ENCODE results near the gene THRA. TPM values are rescaled to one million over a fixed set of nuclear protein-coding genes. Genes with fewer than 3 reads are reported as not detected.

Gene THRA
- total and polyA plus RNA-seq, 9 of the 15 experiments (the other 6 are each of a cell fraction or from before 2014, with no cell fraction given), result 0.34 to 23.4 (median 12.7) TPM

GRCh38 chr17:40103688-40104087, 40.9 kb downstream of the THRA start (continued):
- no peak for TF ChIP-seq STAG1 (CRISPR knock-in tag; IDR thresholded peaks at IDR 0.05; ENCODE audit: borderline replicate concordance)
- TF ChIP-seq KDM4B (IDR thresholded peaks at IDR 0.05; ENCODE audit: borderline replicate concordance in 2 of 2, low read depth in 1 of 2), result no peak
- TF ChIP-seq PML (IDR thresholded peaks at IDR 0.05; ENCODE audit: low read length), result no peak
- no peak for TF ChIP-seq RFX7 (CRISPR knock-in tag; IDR thresholded peaks at IDR 0.05)
- no peak for TF ChIP-seq TRIM28 (IDR thresholded peaks at IDR 0.05)

- no peak for DNase-seq (ENCODE audit: extremely low read depth in 1 of 4, low spot score in 3 of 4)
- TF ChIP-seq ZNF507 (tag; conservative IDR thresholded peaks at IDR 0.05) (no peak), EP300 (IDR thresholded peaks at IDR 0.05; ENCODE audit: low read length) (no peak), MCM3 (IDR thresholded peaks at IDR 0.05) (0 out of 2 replicates have a peak, but pooled peaks have one; percentile 65), TAF7 (tag; IDR thresholded peaks at IDR 0.05) (no peak), KDM1A (IDR thresholded peaks at IDR 0.05) (peak in 1 of 2 experiments; percentile 75; a peak in 2 of 4 replicates), RFX5 (IDR thresholded peaks at IDR 0.05; ENCODE audit: low read depth, low read length) (no peak), ZC3H4 (CRISPR knock-in tag; IDR thresholded peaks at IDR 0.05; ENCODE audit: borderline replicate concordance) (no peak), MEF2D (tag; conservative IDR thresholded peaks at IDR 0.05; ENCODE audit: low read depth) (no peak)
Observed at GRCh38 chr17:40104594-40105486, 42.1 kb downstream of the THRA start.

More at GRCh38 chr17:40104594-40105486, 42.1 kb downstream of the THRA start:
- Histone ChIP-seq H3K9me1 (ENCODE audit: control insufficient read depth, insufficient read depth, low read length) (no peaks in the 10 kb centered on the region), H2AFZ (ENCODE audit: low read depth, low read length) (peak overlapping the region; percentile 10; the same call in 1 of the 2 replicates), H3K9ac (ENCODE audit: insufficient read depth in 1 of 2, low read depth in 2 of 2, low read length in 2 of 2) (peak overlapping the region in 1 of 2 experiments; percentile 29; a peak in 1 of 4 replicates), H4K20me1 (replicated peaks; ENCODE audit: control insufficient read depth, insufficient read depth, low read length) (no peaks in the 10 kb centered on the region), H3K36me3 (ENCODE audit: control insufficient read depth, insufficient read depth, low read length) (no peaks in the 10 kb centered on the region), H3K9me3 (replicated peaks; ENCODE audit: control insufficient read depth, insufficient read depth, low read depth, low read length) (no peaks in the 10 kb centered on the region), H3K27ac (ENCODE audit: extremely low read depth, low read depth, low read length) (no peak overlapping the region), H3K4me2 (ENCODE audit: insufficient read depth, low read length) (no peak overlapping the region), H3K4me3 (no peak overlapping the region), H3K4me1 (replicated peaks in 1 of 2; ENCODE audit: control insufficient read depth in 2 of 2, insufficient read depth in 2 of 2, low read length in 2 of 2) (peaks cover 55 to 58% of the 10 kb centered on the region in 2 experiments), H3K79me2 (ENCODE audit: control insufficient read depth, insufficient read depth, low read length) (peaks cover 6% of the 10 kb centered on the region), H3K27me3 (ENCODE audit: control insufficient read depth in 2 of 2, insufficient read depth in 2 of 2, low read length in 2 of 2) (no peaks in the 10 kb centered on the region)
- BruUV-seq (replicated peaks), result no TSS peak
- in situ Hi-C loops (cut with MboI) (no loop called here), intact Hi-C loops (cut with micrococcal nuclease) (no loop called here)
- POLR2A ChIA-PET, result interaction anchor here (0.7 to 1.2 kb wide), 2 partner anchors 17 to 35 kb away, joined by 3 to 5 read pairs; partner anchors contain the start of gene CASC3
- CTCF ChIA-PET (ENCODE audit: low intra/inter-chr PET ratio), result no interaction called here
- FAIRE-seq, result no peak
- no peak for ATAC-seq
- 43% methylated on average over 3 of the region's 3 CpGs for WGBS (ENCODE audit: insufficient coverage, low coverage, missing lambda C conversion rate)

All from K562 (cell line).